Activated naive CD4-positive, alpha-beta T cell treated with anti-CD3 and anti-CD28 coated beads, Interleukin-2, amount 50 U/mL, for 24 hours (primary cell): Measurements from ENCODE around the gene NSMCE1.

Experiments
- H3K27ac Mint-ChIP-seq: one replicate; pipeline ENCODE4 v1.8.0; 2021; ENCODE audit warnings: mild to moderate bottlenecking, mixed read lengths
- H3K27me3 Mint-ChIP-seq: one replicate; pipeline ENCODE4 v1.8.0; 2021; ENCODE audit warnings: mixed read lengths
- H3K36me3 Mint-ChIP-seq: one replicate; pipeline ENCODE4 v1.8.0; 2021; ENCODE audit warnings: mixed read lengths
- H3K4me1 Mint-ChIP-seq: one replicate; pipeline ENCODE4 v1.8.0; 2021; ENCODE audit warnings: mixed read lengths
- H3K4me3 Mint-ChIP-seq: one replicate; pipeline ENCODE4 v1.8.0; 2021; ENCODE audit warnings: mild to moderate bottlenecking, mixed read lengths
- H3K9me3 Mint-ChIP-seq: one replicate; pipeline ENCODE4 v1.8.0; 2021; ENCODE audit warnings: mixed read lengths

Gene NSMCE1

DNA sequence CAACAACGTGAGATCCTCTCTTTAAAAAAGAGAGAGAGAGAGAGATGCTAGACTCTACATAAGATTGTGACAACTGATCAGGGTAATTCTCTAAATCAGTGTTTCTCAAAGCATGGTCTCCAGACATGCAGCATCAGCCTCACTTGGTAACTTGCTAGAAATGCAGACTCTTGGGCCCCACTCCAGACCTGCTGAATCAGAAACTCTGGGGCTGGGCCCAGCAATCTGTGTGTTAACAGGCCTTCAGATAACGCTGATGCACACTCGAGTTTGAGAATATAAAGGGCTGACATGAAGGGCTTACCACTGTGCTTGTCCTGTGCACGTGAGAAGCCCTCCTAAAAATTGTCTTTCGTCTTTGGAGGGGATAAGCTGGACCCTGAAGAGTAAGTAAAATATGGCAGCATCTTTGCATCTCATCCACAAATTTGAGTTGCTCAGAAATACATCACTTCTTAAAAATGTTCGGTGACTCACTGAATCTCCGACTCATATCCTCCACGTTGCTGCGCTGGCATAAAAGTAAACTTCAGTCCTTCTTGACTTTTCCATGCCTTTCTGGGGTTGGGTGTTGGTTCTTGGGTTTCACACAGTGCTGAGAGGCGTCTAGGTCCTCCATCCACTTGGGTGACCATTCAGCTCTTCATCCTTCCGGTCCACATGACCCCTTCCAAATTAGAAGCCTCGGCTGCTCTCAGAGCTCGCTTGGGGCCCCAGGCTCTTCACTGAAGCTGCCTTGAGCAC, 91.4 kb downstream of the NSMCE1 start:
- Mint-ChIP-seq H3K27me3 (no peaks in the 10 kb centered on the region), H3K27ac (peak overlapping the region; percentile 90)

GRCh38 chr16:27175888-27176287, 92.7 kb downstream of the NSMCE1 start:
- H3K27me3 Mint-ChIP-seq = no peaks in the 10 kb centered on the region
- H3K4me3 Mint-ChIP-seq = no peak overlapping the region
- no peaks in the 10 kb centered on the region for H3K9me3 Mint-ChIP-seq
- peaks cover 86% of the 10 kb centered on the region for H3K4me1 Mint-ChIP-seq
- no peaks in the 10 kb centered on the region for H3K36me3 Mint-ChIP-seq
- H3K27ac Mint-ChIP-seq = peak overlapping the region; percentile 35

More for the DNA sequence above, 91.4 kb downstream of the NSMCE1 start:
- Mint-ChIP-seq H3K36me3 (no peaks in the 10 kb centered on the region), H3K4me1 (peaks cover 76% of the 10 kb centered on the region), H3K9me3 (no peaks in the 10 kb centered on the region), H3K4me3 (peak overlapping the region; percentile 45)
